ENCODE data around the gene SOBP. TPM values are rescaled to one million over a fixed set of nuclear protein-coding genes. Genes with fewer than 3 reads are reported as not detected.
A peak's percentile ranks its signal among the peaks of the same experiment; 100 is the strongest.

Gene SOBP
- total RNA-seq, 1 donor from 2014 or later = 16.1 TPM

GRCh38 chr6:107646176-107646575 is 156.3 kb downstream of the SOBP start:
- TF ChIP-seq, protein P1, sequence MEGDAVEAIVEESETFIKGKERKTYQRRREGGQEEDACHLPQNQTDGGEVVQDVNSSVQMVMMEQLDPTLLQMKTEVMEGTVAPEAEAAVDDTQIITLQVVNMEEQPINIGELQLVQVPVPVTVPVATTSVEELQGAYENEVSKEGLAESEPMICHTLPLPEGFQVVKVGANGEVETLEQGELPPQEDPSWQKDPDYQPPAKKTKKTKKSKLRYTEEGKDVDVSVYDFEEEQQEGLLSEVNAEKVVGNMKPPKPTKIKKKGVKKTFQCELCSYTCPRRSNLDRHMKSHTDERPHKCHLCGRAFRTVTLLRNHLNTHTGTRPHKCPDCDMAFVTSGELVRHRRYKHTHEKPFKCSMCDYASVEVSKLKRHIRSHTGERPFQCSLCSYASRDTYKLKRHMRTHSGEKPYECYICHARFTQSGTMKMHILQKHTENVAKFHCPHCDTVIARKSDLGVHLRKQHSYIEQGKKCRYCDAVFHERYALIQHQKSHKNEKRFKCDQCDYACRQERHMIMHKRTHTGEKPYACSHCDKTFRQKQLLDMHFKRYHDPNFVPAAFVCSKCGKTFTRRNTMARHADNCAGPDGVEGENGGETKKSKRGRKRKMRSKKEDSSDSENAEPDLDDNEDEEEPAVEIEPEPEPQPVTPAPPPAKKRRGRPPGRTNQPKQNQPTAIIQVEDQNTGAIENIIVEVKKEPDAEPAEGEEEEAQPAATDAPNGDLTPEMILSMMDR (IDR thresholded peaks at IDR 0.05; ENCODE audit: partially characterized antibody, unreplicated experiment) = no peak
- Mint-ChIP-seq H3K27ac (ENCODE audit: unreplicated experiment) (peak overlapping the region; percentile 62), H3K4me1 (ENCODE audit: low read depth, unreplicated experiment) (peaks cover 21% of the 10 kb centered on the region), H3K9me3 (ENCODE audit: unreplicated experiment) (peaks cover 5% of the 10 kb centered on the region), H3K27me3 (ENCODE audit: unreplicated experiment) (peaks cover 2% of the 10 kb centered on the region), H3K36me3 (ENCODE audit: unreplicated experiment) (no peaks in the 10 kb centered on the region), H3K4me3 (ENCODE audit: unreplicated experiment) (no peak overlapping the region)
- peak; percentile 31 for DNase-seq

DNA sequence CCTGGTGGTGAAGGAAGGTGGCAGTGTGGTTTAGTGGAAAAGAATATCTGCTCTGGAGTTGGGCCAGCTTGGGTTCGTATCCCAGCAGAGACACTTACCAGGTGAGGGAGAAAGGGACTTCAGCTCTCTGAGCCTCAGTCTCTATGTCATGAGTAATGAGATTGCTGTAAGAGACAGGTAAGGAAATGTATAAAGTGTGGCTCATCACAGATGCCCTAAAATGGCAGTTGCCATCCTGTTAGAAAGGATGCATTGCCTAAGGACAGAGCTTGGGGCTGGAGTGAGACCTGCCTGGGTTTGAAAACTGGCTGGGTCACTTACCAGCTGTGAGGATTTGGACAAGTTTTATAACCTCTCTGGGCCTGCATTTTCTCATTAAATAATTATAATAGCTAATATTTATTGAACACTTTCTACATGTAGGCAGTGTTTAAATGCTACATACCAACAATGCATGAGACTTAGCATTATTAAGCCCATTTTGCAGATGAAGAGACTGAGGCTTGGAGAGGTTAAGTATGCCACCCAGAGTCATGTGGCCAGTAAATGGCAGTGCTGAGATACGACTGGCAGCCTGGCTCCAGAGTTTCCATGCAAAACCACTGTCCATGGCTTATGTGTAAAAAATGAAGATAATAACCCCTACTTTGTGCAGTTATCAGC is 157.0 kb downstream of the SOBP start:
- TF ChIP-seq, protein P1 (IDR thresholded peaks at IDR 0.05; ENCODE audit: partially characterized antibody, unreplicated experiment) = no peak
- Mint-ChIP-seq H3K27ac (ENCODE audit: unreplicated experiment) (no peak overlapping the region), H3K4me1 (ENCODE audit: low read depth, unreplicated experiment) (peaks cover 21% of the 10 kb centered on the region), H3K36me3 (ENCODE audit: unreplicated experiment) (peaks cover 4% of the 10 kb centered on the region), H3K9me3 (ENCODE audit: unreplicated experiment) (peaks cover 5% of the 10 kb centered on the region), H3K27me3 (ENCODE audit: unreplicated experiment) (peaks cover 2% of the 10 kb centered on the region), H3K4me3 (ENCODE audit: unreplicated experiment) (no peak overlapping the region)
- DNase-seq = no peak

GRCh38 chr6:107647439-107647948 is 157.6 kb downstream of the SOBP start:
- DNase-seq = no peak
- Mint-ChIP-seq H3K36me3 (ENCODE audit: unreplicated experiment) (peaks cover 10% of the 10 kb centered on the region), H3K4me3 (ENCODE audit: unreplicated experiment) (no peak overlapping the region), H3K27me3 (ENCODE audit: unreplicated experiment) (peaks cover 2% of the 10 kb centered on the region), H3K4me1 (ENCODE audit: low read depth, unreplicated experiment) (peaks cover 21% of the 10 kb centered on the region), H3K27ac (ENCODE audit: unreplicated experiment) (no peak overlapping the region), H3K9me3 (ENCODE audit: unreplicated experiment) (peaks cover 5% of the 10 kb centered on the region)
- TF ChIP-seq, protein P1 (IDR thresholded peaks at IDR 0.05; ENCODE audit: partially characterized antibody, unreplicated experiment) = no peak

GRCh38 chr6:107648983-107649382 is 159.1 kb downstream of the SOBP start:
- Mint-ChIP-seq H3K27ac (ENCODE audit: unreplicated experiment) (no peak overlapping the region), H3K4me1 (ENCODE audit: low read depth, unreplicated experiment) (peaks cover 29% of the 10 kb centered on the region), H3K9me3 (ENCODE audit: unreplicated experiment) (peaks cover 5% of the 10 kb centered on the region), H3K4me3 (ENCODE audit: unreplicated experiment) (no peak overlapping the region), H3K36me3 (ENCODE audit: unreplicated experiment) (peaks cover 10% of the 10 kb centered on the region), H3K27me3 (ENCODE audit: unreplicated experiment) (peaks cover 2% of the 10 kb centered on the region)
- DNase-seq = no peak
- TF ChIP-seq, protein P1 (IDR thresholded peaks at IDR 0.05; ENCODE audit: partially characterized antibody, unreplicated experiment) = no peak

DNA sequence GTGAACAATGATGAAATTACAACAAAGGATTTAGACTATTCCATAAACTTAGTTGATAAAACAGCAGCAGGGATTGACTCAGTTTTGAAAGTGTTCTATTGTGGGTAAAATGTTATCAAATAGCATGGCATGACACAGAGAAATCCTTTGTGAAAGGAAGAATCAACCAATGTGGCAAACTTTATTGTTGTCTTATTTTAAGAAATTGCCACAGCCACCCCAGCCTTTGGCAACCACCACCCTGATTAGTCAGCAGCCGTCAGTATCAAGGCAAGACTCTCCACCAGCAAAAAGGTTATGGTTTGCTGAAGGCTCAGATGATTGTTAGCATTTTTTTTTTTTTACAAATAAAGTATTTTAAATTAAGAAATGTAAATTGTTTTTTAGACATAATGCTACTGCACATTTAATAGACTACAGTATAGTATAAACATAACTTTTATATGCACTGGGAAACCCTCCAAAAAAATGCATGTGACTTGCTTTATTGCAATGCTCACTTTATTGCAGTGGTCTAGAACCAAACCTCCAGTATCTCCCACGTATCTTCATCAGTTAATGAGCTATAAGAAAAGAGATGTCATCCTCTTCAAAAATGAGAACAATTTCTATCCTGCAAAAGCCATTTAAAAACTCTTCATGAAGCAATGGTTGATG is 162.7 kb downstream of the SOBP start:
- TF ChIP-seq, protein P1 (IDR thresholded peaks at IDR 0.05; ENCODE audit: partially characterized antibody, unreplicated experiment) = no peak
- Mint-ChIP-seq H3K4me3 (ENCODE audit: unreplicated experiment) (no peak overlapping the region), H3K9me3 (ENCODE audit: unreplicated experiment) (peaks cover 4% of the 10 kb centered on the region), H3K36me3 (ENCODE audit: unreplicated experiment) (peaks cover 10% of the 10 kb centered on the region), H3K27me3 (ENCODE audit: unreplicated experiment) (no peaks in the 10 kb centered on the region), H3K4me1 (ENCODE audit: low read depth, unreplicated experiment) (peaks cover 19% of the 10 kb centered on the region), H3K27ac (ENCODE audit: unreplicated experiment) (no peak overlapping the region)
- DNase-seq = no peak
